Nephron progenitor cell (in vitro differentiated cells): ENCODE data around the gene FANCI.
"Not testable (repeated sequence)": the region's sequence is repeated elsewhere in the genome, so short reads cannot be mapped to it uniquely, and the experiment has no call there.

ENCODE experiments used
- DNase-seq: peaks from one replicate; pipeline ENCODE4 v3.0.0; 2021
- H3K27ac Mint-ChIP-seq: 2 replicates; pipeline ENCODE4 v1.8.0; 2021; ENCODE audit warnings: mild to moderate bottlenecking, moderate library complexity, mixed read lengths
- H3K27me3 Mint-ChIP-seq: 2 replicates; pipeline ENCODE4 v1.8.0; 2021; ENCODE audit warnings: mild to moderate bottlenecking, low read depth, mixed read lengths; ENCODE audit not compliant: poor library complexity
- H3K36me3 Mint-ChIP-seq: 2 replicates; pipeline ENCODE4 v1.8.0; 2021; ENCODE audit warnings: low read depth, mixed read lengths
- H3K4me1 Mint-ChIP-seq: 2 replicates; pipeline ENCODE4 v1.8.0; 2021; ENCODE audit warnings: mixed read lengths
- H3K4me3 Mint-ChIP-seq: 2 replicates; pipeline ENCODE4 v1.8.0; 2021; ENCODE audit warnings: mild to moderate bottlenecking, moderate library complexity, mixed read lengths
- H3K9me3 Mint-ChIP-seq: 2 replicates; pipeline ENCODE4 v1.8.0; 2021; ENCODE audit warnings: mild to moderate bottlenecking, moderate library complexity, mixed read lengths
- TF ChIP-seq, protein P1 (sequence below): fragments of 200-600 bp; sonication (generic); IDR thresholded peaks from 2 replicates; pipeline ENCODE4 v1.5.0; 2021; ENCODE audit warnings: antibody characterized with exemption

Gene FANCI

DNA sequence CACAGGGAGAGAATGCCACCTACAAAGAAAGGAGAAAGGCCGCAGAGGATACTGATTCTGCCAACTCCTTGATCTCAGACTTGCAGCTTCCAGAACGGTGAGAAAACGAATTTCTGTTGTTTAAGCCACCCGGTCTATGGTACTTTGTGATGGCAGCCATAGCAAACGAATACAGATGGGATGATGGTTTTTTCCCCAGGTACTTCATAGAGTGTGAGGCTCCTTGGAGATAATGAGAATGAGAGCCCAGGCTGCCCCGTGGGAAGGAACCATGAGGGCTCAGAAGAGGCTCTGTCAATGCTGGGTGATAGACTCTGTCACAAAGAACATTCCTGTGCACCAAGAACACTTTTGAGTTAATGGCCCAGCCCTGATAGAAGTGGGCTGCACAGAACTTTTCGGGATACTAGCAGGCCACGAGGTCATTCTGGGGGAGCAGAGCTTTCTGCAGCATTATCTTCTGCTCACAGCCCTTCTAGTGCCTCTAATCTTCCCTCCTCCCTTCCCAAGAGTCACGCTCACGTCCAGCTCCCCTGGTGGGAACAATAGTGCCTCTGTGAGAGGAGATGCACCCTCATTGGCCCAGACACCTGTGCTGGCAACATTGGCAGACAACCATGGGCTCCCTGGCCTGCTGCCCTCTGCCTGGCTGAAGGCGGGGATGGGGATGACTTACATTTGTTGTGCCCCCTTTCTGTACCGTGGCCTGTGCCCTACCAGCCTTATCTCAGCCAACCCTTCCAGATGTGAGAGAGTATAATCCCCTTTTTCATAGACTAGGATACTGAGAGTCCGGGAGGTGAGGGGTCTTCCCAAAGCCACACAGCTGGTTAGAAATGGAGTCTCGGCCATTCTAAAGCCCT, 17.2 kb upstream of the FANCI start:
- no peaks in the 10 kb centered on the region for H3K36me3 Mint-ChIP-seq
- H3K27ac Mint-ChIP-seq = peak overlapping the region; percentile 65
- TF ChIP-seq, protein P1, sequence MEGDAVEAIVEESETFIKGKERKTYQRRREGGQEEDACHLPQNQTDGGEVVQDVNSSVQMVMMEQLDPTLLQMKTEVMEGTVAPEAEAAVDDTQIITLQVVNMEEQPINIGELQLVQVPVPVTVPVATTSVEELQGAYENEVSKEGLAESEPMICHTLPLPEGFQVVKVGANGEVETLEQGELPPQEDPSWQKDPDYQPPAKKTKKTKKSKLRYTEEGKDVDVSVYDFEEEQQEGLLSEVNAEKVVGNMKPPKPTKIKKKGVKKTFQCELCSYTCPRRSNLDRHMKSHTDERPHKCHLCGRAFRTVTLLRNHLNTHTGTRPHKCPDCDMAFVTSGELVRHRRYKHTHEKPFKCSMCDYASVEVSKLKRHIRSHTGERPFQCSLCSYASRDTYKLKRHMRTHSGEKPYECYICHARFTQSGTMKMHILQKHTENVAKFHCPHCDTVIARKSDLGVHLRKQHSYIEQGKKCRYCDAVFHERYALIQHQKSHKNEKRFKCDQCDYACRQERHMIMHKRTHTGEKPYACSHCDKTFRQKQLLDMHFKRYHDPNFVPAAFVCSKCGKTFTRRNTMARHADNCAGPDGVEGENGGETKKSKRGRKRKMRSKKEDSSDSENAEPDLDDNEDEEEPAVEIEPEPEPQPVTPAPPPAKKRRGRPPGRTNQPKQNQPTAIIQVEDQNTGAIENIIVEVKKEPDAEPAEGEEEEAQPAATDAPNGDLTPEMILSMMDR = no peak
- H3K27me3 Mint-ChIP-seq = peaks cover 19% of the 10 kb centered on the region
- H3K9me3 Mint-ChIP-seq = no peaks in the 10 kb centered on the region
- no peak overlapping the region for H3K4me3 Mint-ChIP-seq
- no peak for DNase-seq
- H3K4me1 Mint-ChIP-seq = peaks cover 5% of the 10 kb centered on the region

DNA sequence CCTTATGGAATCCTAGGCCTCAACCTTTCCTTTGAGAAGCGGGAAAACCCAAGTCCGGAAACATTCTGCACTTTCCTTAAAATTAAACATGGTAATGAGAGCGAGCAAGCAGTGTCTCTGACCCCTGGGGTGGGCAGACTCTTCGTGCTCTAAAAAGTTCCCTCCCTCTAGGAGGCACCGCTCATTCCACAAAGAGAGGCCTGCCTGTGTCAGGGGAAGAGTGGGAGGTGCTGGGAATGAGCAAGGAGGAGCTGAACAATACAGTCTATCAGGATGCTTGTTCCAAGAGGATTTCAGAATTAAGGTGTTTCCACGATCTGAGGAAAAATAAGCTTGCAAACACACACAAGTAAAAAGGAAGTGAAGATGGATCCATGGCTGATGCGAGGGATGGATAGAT, 16.4 kb upstream of the FANCI start:
- Mint-ChIP-seq H3K4me1 (no peaks in the 10 kb centered on the region), H3K36me3 (no peaks in the 10 kb centered on the region), H3K27me3 (peaks cover 22% of the 10 kb centered on the region), H3K27ac (no peak overlapping the region), H3K9me3 (no peaks in the 10 kb centered on the region), H3K4me3 (no peak overlapping the region)
- DNase-seq = no peak
- TF ChIP-seq, protein P1 = no peak

DNA sequence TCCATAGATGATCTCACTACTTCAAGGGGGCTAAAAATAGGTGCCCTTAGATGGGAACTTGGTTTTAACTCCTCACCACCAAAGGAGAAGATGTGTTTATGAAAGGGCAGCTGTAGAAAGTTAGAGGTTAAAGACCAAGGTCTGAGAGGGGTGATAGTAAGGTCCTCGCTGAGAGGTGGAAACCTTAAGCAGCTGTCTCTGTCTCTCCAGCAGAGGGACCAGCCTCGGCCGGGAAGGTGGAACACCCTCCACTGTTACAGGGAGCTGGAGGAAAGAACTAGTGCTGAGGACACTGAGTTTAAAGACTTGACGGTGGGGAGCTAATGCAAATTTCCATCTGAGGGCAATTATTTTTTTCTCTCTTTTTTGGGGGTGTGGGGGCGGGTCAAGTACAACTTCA, 13.5 kb upstream of the FANCI start:
- DNase-seq = no peak
- TF ChIP-seq, protein P1 = no peak
- no peak overlapping the region for H3K27ac Mint-ChIP-seq
- peaks cover 36% of the 10 kb centered on the region for H3K27me3 Mint-ChIP-seq
- H3K9me3 Mint-ChIP-seq = peaks cover 4% of the 10 kb centered on the region
- H3K4me1 Mint-ChIP-seq = no peaks in the 10 kb centered on the region
- H3K36me3 Mint-ChIP-seq = no peaks in the 10 kb centered on the region
- H3K4me3 Mint-ChIP-seq = no peak overlapping the region

DNA sequence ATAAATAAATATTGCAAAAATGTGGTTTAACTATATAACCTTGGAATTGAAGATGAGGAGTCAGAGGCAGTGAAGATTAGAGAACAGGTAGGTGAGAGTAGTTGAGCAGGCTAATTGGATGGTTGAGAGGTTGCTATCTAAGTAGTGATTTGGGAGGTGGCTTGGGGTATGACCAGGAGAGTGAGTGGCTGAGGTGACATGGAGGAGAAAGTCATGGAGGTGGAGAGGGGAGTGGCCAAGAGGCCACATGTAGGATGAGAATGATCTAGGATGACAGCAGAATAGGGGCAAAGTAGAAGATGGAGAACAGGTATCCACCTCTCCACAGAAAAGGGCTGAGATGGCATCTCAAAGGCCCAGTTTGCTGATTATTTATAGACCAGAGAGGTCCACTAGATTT, 11.9 kb upstream of the FANCI start:
- Mint-ChIP-seq H3K9me3 (peaks cover 4% of the 10 kb centered on the region), H3K27ac (peak overlapping the region; percentile 22), H3K27me3 (peaks cover 38% of the 10 kb centered on the region), H3K4me3 (no peak overlapping the region), H3K36me3 (no peaks in the 10 kb centered on the region), H3K4me1 (no peaks in the 10 kb centered on the region)
- TF ChIP-seq, protein P1 = no peak
- no peak for DNase-seq

DNA sequence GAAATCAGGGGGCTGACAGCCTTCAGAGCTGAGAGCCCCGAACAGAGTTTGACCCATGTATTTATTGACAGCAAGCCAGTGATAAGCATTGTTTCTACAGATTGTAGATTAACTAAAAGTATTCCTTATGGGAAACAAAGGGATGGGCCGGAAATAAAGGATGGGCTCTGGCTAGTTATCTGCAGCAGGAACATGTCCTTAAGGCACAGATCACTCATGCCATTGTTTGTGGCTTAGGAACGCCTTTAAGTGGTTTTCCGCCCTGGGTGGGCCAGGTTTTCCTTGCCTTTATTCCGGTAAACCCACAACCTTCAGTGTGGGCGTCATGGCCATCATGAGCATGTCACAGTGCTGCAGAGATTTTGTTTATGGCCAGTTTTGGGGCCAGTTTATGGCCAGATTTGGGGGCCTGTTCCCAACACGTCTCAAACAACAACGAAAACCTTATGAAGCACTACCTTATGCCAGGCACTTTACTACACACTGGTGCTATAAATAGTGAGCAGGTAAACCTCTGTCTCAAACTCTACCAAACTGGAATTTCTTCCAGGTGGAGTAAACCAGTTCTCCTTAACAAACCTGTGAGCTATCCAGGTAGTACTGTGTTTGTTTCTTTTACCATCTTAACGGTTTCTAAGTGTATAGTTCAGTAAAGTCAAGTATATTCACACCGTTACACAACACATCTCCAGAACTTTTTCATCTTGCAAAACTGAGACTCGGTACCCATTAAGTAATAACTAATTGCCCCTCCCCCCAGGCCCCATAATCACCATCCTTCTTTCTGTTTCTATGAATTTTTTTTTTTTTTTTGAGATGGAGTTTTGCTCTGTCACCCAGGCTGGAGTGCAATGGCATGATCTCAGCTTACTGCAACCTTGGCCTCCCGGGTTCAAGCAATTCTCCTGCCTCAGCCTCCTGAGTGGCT, 3.6 kb upstream of the FANCI start:
- Mint-ChIP-seq H3K27me3 (peaks cover 11% of the 10 kb centered on the region), H3K9me3 (peaks cover 15% of the 10 kb centered on the region), H3K4me1 (peaks cover 17% of the 10 kb centered on the region)
- not testable (repeated sequence) for H3K4me3 Mint-ChIP-seq, DNase-seq, H3K27ac Mint-ChIP-seq, H3K36me3 Mint-ChIP-seq

DNA sequence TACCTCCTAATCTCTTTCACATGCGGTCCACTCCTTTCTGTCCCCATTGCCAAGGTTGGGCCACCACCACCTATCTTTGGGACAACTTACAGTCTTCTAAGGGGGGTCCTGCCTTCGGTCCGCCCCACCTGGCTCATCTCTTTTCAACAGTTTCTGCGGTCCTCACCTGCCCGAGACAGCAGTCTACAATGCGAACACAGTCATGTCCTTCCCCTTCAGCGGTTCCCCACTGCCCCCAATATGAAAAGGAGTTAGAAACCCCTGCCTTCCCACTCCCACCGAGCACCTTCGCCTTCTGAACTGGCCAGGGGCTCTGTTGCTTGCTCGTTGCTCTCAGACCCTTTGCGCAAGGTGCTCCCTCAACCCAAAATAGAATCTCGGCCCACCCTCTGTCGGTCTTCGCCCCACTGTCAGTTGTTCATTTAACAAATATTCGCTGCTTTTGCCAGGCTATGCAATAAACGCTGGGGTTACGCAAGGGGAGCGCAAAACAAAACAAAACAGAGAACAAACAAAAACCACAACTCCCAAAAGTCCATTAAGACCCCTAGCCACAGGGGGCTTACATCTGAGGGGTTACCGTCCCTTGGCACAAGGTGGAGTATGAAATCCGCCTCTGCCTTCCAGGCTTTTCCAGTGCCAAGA, 611 bp upstream of the FANCI start:
- Mint-ChIP-seq H3K4me1 (peaks cover 32% of the 10 kb centered on the region), H3K27me3 (peaks cover 8% of the 10 kb centered on the region), H3K36me3 (peaks cover 25% of the 10 kb centered on the region), H3K9me3 (peaks cover 15% of the 10 kb centered on the region), H3K27ac (no peak overlapping the region), H3K4me3 (peak overlapping the region; percentile 99)
- TF ChIP-seq, protein P1 = no peak
- DNase-seq = no peak
